LNCaP clone FGC (cell line): ENCODE data around the gene RBAK.
"Not testable (repeated sequence)": the region's sequence is repeated elsewhere in the genome, so short reads cannot be mapped to it uniquely, and the experiment has no call there.

ENCODE experiments used
- DNase-seq: peaks from one replicate; pipeline ENCODE4 v3.0.0-alpha.2; 2011; ENCODE audit warnings: low read depth
- H3K4me3 ChIP-seq: 2 replicates; pipeline ENCODE4 v1.5.1; 2011; ENCODE audit warnings: mild to moderate bottlenecking, low read depth, low read length, control low read depth
- CTCF ChIP-seq: IDR thresholded peaks from 2 replicates; pipeline ENCODE4 v1.5.1; 2012; ENCODE audit warnings: mild to moderate bottlenecking; ENCODE audit not compliant: control insufficient read depth, insufficient read depth; ENCODE audit errors: extremely low read depth

Gene RBAK

GRCh38 chr7:5001911-5002310 lies 43.7 kb upstream of the RBAK start:
- H3K4me3 ChIP-seq = no peak overlapping the region
- no peak for TF ChIP-seq CTCF
- no peak for DNase-seq

- no peak for DNase-seq
- no peak overlapping the region for H3K4me3 ChIP-seq
- TF ChIP-seq CTCF = no peak
These were observed 40.6 kb upstream of the RBAK start for GRCh38 chr7:5005066-5005465.

- no peak overlapping the region for H3K4me3 ChIP-seq
- no peak for TF ChIP-seq CTCF
- no peak for DNase-seq
These were observed 32.7 kb upstream of the RBAK start for GRCh38 chr7:5012985-5013384.

GRCh38 chr7:5015936-5016335 lies 29.7 kb upstream of the RBAK start:
- H3K4me3 ChIP-seq, DNase-seq: not testable (repeated sequence)

- DNase-seq, H3K4me3 ChIP-seq: not testable (repeated sequence)
These were observed 28.0 kb upstream of the RBAK start for GRCh38 chr7:5017626-5018025.

GRCh38 chr7:5020098-5020497 lies 25.6 kb upstream of the RBAK start:
- H3K4me3 ChIP-seq = no peak overlapping the region
- no peak for DNase-seq
- TF ChIP-seq CTCF = no peak

- DNase-seq, H3K4me3 ChIP-seq: not testable (repeated sequence)
These were observed 24.6 kb upstream of the RBAK start for GRCh38 chr7:5020976-5021550.

- not testable (repeated sequence) for H3K4me3 ChIP-seq, DNase-seq
These were observed 22.0 kb upstream of the RBAK start for GRCh38 chr7:5023626-5024025.

GRCh38 chr7:5027796-5028410 lies 17.8 kb upstream of the RBAK start:
- not testable (repeated sequence) for H3K4me3 ChIP-seq, DNase-seq

- DNase-seq, H3K4me3 ChIP-seq: not testable (repeated sequence)
These were observed 12.5 kb upstream of the RBAK start for GRCh38 chr7:5033186-5033585.
